ENCODE data around the gene TEX35. TPM values are rescaled to one million over a fixed set of nuclear protein-coding genes. Genes with fewer than 3 reads are reported as not detected.

Gene TEX35
- total and polyA plus RNA-seq, 3 donors from 2014 or later, result 32.1 to 131 (median 69.9) TPM

DNA sequence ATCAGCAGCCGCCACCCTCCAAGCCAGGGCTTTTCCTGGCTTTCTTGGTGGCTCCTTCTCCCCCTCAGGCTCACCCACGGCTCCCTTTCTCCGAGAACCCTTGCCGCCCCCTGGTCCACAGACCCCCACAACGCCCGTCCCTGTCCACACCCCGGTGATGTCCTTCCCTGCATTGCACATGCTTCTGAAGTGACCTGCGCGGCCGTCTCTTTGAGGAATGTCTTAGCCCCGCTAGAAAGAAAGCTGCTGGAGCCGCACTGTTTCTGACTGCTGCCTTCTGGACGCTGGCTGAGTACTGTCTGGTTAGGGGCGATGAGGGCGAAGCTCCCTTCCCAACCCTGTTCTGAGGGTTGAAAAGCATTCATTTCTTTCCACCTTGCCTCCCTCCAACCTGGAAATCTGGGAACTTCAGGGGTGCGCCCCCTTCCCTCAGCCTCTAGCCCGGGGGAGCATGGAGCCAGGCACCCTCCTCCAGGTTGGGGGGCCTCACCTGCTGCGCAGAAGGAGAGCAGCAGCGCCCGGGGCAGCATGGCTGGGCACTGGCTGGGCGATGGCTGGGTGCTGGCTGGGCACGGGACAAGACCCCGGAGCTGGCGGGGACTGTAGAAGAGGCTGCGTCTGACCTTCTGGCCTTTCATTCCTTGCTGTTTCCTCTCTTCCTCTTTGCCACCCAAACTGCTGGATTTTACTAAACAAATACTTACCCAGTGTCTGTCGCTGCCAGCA, 16.3 kb upstream of the TEX35 start, which contains the start of gene CLEC20A:
Gene CLEC20A (minus strand): TSS at position 555 of the 726 bp plus-strand sequence. CDS start 25 bp downstream, at position 530.
- Histone ChIP-seq H3K36me3 (ENCODE audit: low read depth, missing control alignments) (no peaks in the 10 kb centered on the region), H3K4me1 (no peaks in the 10 kb centered on the region), H3K27ac (no peak within 1 kb of the TSS), H3K27me3 (no peaks in the 10 kb centered on the region), H3K4me3 (no peak within 1 kb of the TSS), H3K9me3 (no peaks in the 10 kb centered on the region)
- no peak for TF ChIP-seq CTCF (IDR thresholded peaks at IDR 0.05)
- no peak for TF ChIP-seq POLR2A (IDR thresholded peaks at IDR 0.05)
- peak; percentile 4 for DNase-seq
- 94 to 97% methylated on average over 26 of the region's 26 CpGs for WGBS, 2 donors
- intact Hi-C loops (cut with DNase I; ENCODE audit: low total_unique reads), result no loop called here

GRCh38 chr1:178497903-178498478, 14.9 kb upstream of the TEX35 start:
- Histone ChIP-seq H3K4me3 (no peak overlapping the region), H3K36me3 (ENCODE audit: low read depth, missing control alignments) (no peaks in the 10 kb centered on the region), H3K27me3 (no peaks in the 10 kb centered on the region), H3K9me3 (no peaks in the 10 kb centered on the region), H3K4me1 (no peaks in the 10 kb centered on the region), H3K27ac (no peak overlapping the region)
- intact Hi-C loops (cut with DNase I; ENCODE audit: low total_unique reads), result no loop called here
- 87 to 93% methylated on average over 7 of the region's 7 CpGs for WGBS, 2 donors
- TF ChIP-seq CTCF (IDR thresholded peaks at IDR 0.05), result no peak
- TF ChIP-seq POLR2A (IDR thresholded peaks at IDR 0.05), result no peak
- peak; percentile 5 for DNase-seq

GRCh38 chr1:178498896-178499675, 13.8 kb upstream of the TEX35 start:
- WGBS, 2 donors, result 77 to 83% methylated on average over 16 of the region's 16 CpGs
- Histone ChIP-seq H3K36me3 (ENCODE audit: low read depth, missing control alignments) (no peaks in the 10 kb centered on the region), H3K27ac (no peak overlapping the region), H3K27me3 (no peaks in the 10 kb centered on the region), H3K4me3 (no peak overlapping the region), H3K4me1 (no peaks in the 10 kb centered on the region), H3K9me3 (no peaks in the 10 kb centered on the region)
- intact Hi-C loops (cut with DNase I; ENCODE audit: low total_unique reads), result no loop called here
- no peak for TF ChIP-seq POLR2A (IDR thresholded peaks at IDR 0.05)
- TF ChIP-seq CTCF (IDR thresholded peaks at IDR 0.05), result no peak
- DNase-seq, result peak; percentile 4

GRCh38 chr1:178500091-178500770, 12.7 kb upstream of the TEX35 start:
- Histone ChIP-seq H3K36me3 (ENCODE audit: low read depth, missing control alignments) (no peaks in the 10 kb centered on the region), H3K4me3 (no peak overlapping the region), H3K27ac (no peak overlapping the region), H3K9me3 (no peaks in the 10 kb centered on the region), H3K27me3 (no peaks in the 10 kb centered on the region), H3K4me1 (no peaks in the 10 kb centered on the region)
- peak; percentile 3 for DNase-seq
- TF ChIP-seq CTCF (IDR thresholded peaks at IDR 0.05) (peak in 1 of 3 experiments; percentile 27), POLR2A (IDR thresholded peaks at IDR 0.05) (no peak)
- intact Hi-C loops (cut with DNase I; ENCODE audit: low total_unique reads), result no loop called here
- 63 to 84% methylated on average over 11 of the region's 11 CpGs for WGBS, 2 donors

Data from testis (tissue), 3 donors.